Mesothelial cell of epicardium (in vitro differentiated cells): ENCODE measurements around the gene CCR6. TPM values are rescaled to one million over a fixed set of nuclear protein-coding genes. Genes with fewer than 3 reads are reported as not detected.

Experiments used
- DNase-seq, 2 experiments: peaks; one replicate each; pipeline ENCODE4 v3.0.0; 2021; ENCODE audit warnings: low spot score in 2 of 2; ENCODE audit not compliant: unreplicated experiment in 2 of 2
- H3K27ac Mint-ChIP-seq: 2 replicates; pipeline ENCODE4 v1.8.0; 2021; ENCODE audit warnings: mixed read lengths
- H3K27me3 Mint-ChIP-seq: 2 replicates; pipeline ENCODE4 v1.8.0; 2021; ENCODE audit warnings: low read depth, mixed read lengths
- H3K36me3 Mint-ChIP-seq: 2 replicates; pipeline ENCODE4 v1.8.0; 2021; ENCODE audit warnings: mixed read lengths
- H3K4me1 Mint-ChIP-seq: 2 replicates; pipeline ENCODE4 v1.8.0; 2021; ENCODE audit warnings: mixed read lengths
- H3K4me3 Mint-ChIP-seq: 2 replicates; pipeline ENCODE4 v1.8.0; 2021; ENCODE audit warnings: mild to moderate bottlenecking, moderate library complexity, mixed read lengths
- H3K9me3 Mint-ChIP-seq: 2 replicates; pipeline ENCODE4 v1.8.0; 2021; ENCODE audit warnings: mixed read lengths
- CTCF ChIP-seq: fragments of 200-600 bp; sonication (generic); IDR thresholded peaks from one replicate; pipeline ENCODE4 v1.5.0; 2021; ENCODE audit warnings: antibody characterized with exemption; ENCODE audit not compliant: unreplicated experiment
- total RNA-seq: library from RNA; stranded (reverse); gene quantifications from 3 replicates; pipeline ENCODE4 v1.2.1, GENCODE V29; 2021

Gene CCR6
- total RNA-seq, 1 donor from 2014 or later = not detected

GRCh38 chr6:167124753-167125152, 1.9 kb downstream of the CCR6 start:
- Mint-ChIP-seq H3K4me1 (peaks cover 11% of the 10 kb centered on the region), H3K4me3 (no peak overlapping the region), H3K27me3 (no peaks in the 10 kb centered on the region), H3K9me3 (no peaks in the 10 kb centered on the region), H3K36me3 (no peaks in the 10 kb centered on the region), H3K27ac (no peak overlapping the region)
- DNase-seq = no peak
- no peak for TF ChIP-seq CTCF

GRCh38 chr6:167125410-167125809, 2.5 kb downstream of the CCR6 start:
- H3K4me3 Mint-ChIP-seq = no peak overlapping the region
- no peak for DNase-seq

GRCh38 chr6:167125855-167126349, 3.0 kb downstream of the CCR6 start:
- no peaks in the 10 kb centered on the region for H3K9me3 Mint-ChIP-seq
- no peaks in the 10 kb centered on the region for H3K36me3 Mint-ChIP-seq
- H3K4me1 Mint-ChIP-seq = peaks cover 8% of the 10 kb centered on the region
- TF ChIP-seq CTCF = no peak
- no peak overlapping the region for H3K27ac Mint-ChIP-seq
- H3K27me3 Mint-ChIP-seq = no peaks in the 10 kb centered on the region
- no peak overlapping the region for H3K4me3 Mint-ChIP-seq
- no peak for DNase-seq

More at GRCh38 chr6:167125410-167125809, 2.5 kb downstream of the CCR6 start:
- Mint-ChIP-seq H3K36me3 (no peaks in the 10 kb centered on the region), H3K27me3 (no peaks in the 10 kb centered on the region), H3K9me3 (no peaks in the 10 kb centered on the region), H3K27ac (no peak overlapping the region), H3K4me1 (peaks cover 11% of the 10 kb centered on the region)
- no peak for TF ChIP-seq CTCF

GRCh38 chr6:167127785-167128531, 5.1 kb downstream of the CCR6 start:
- Mint-ChIP-seq H3K9me3 (no peaks in the 10 kb centered on the region), H3K27ac (no peak overlapping the region), H3K36me3 (no peaks in the 10 kb centered on the region), H3K4me3 (no peak overlapping the region), H3K4me1 (peaks cover 8% of the 10 kb centered on the region), H3K27me3 (no peaks in the 10 kb centered on the region)
- TF ChIP-seq CTCF = no peak
- no peak for DNase-seq

GRCh38 chr6:167129159-167129558, 6.3 kb downstream of the CCR6 start:
- H3K9me3 Mint-ChIP-seq = no peaks in the 10 kb centered on the region
- H3K36me3 Mint-ChIP-seq = no peaks in the 10 kb centered on the region

More at GRCh38 chr6:167129159-167129558, 6.3 kb downstream of the CCR6 start:
- no peak overlapping the region for H3K4me3 Mint-ChIP-seq
- DNase-seq = no peak
- no peaks in the 10 kb centered on the region for H3K27me3 Mint-ChIP-seq
- no peak overlapping the region for H3K27ac Mint-ChIP-seq
- peaks cover 8% of the 10 kb centered on the region for H3K4me1 Mint-ChIP-seq
- no peak for TF ChIP-seq CTCF
